ENCODE results near the gene HDAC4.

Gene HDAC4

DNA sequence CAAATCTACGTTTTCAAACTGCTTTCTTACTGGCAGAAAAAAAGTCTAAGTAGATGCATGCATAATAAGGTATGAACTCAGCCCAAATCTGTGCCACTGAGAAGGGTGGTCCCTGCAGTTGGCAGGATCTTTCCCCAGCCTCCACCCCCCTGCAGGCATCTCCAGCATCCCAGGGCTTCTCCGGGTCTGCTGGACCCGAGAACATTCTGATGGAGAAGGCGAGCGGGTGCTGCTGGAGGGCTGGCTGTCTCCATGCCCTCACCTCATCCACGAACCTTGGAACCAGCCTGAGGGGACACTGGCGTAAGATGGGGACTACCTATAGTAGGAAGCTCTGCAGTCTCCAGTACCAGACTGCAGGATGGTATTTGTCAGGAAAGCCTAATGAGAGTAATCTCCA lies 198.9 kb downstream of the HDAC4 start:
- Histone ChIP-seq H2AFZ (ENCODE audit: low read length) (no peak overlapping the region), H3K4me1 (ENCODE audit: insufficient read depth, low read length, poor library complexity, severe bottlenecking) (peaks cover 9% of the 10 kb centered on the region), H3K9me2 (replicated peaks; ENCODE audit: low read depth, low read length) (no peaks in the 10 kb centered on the region), H3K9ac (ENCODE audit: low read depth, low read length, poor library complexity, severe bottlenecking) (no peak overlapping the region), H3K79me2 (ENCODE audit: insufficient read depth, low read length) (peaks cover 21% of the 10 kb centered on the region; the same call in 1 of the 2 replicates), H3K4me2 (ENCODE audit: low read depth, low read length, poor library complexity, severe bottlenecking) (no peak overlapping the region), H3K9me3 (ENCODE audit: insufficient read depth, low read depth, low read length) (no peaks in the 10 kb centered on the region), H4K20me1 (ENCODE audit: insufficient read depth, low read length, poor library complexity, severe bottlenecking) (peaks cover 2% of the 10 kb centered on the region), H3K36me3 (ENCODE audit: insufficient read depth, low read length) (peaks cover 5% of the 10 kb centered on the region; the same call in 1 of the 2 replicates), H3F3A (ENCODE audit: low read depth) (no peaks in the 10 kb centered on the region), H3K27me3 (ENCODE audit: insufficient read depth, low read length, poor library complexity, severe bottlenecking) (no peaks in the 10 kb centered on the region), H3K4me3 (ENCODE audit: low read length, poor library complexity, severe bottlenecking) (no peak overlapping the region)
- TF ChIP-seq, protein P1, sequence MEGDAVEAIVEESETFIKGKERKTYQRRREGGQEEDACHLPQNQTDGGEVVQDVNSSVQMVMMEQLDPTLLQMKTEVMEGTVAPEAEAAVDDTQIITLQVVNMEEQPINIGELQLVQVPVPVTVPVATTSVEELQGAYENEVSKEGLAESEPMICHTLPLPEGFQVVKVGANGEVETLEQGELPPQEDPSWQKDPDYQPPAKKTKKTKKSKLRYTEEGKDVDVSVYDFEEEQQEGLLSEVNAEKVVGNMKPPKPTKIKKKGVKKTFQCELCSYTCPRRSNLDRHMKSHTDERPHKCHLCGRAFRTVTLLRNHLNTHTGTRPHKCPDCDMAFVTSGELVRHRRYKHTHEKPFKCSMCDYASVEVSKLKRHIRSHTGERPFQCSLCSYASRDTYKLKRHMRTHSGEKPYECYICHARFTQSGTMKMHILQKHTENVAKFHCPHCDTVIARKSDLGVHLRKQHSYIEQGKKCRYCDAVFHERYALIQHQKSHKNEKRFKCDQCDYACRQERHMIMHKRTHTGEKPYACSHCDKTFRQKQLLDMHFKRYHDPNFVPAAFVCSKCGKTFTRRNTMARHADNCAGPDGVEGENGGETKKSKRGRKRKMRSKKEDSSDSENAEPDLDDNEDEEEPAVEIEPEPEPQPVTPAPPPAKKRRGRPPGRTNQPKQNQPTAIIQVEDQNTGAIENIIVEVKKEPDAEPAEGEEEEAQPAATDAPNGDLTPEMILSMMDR (conservative IDR thresholded peaks at IDR 0.05; ENCODE audit: low read length), result no peak

DNA sequence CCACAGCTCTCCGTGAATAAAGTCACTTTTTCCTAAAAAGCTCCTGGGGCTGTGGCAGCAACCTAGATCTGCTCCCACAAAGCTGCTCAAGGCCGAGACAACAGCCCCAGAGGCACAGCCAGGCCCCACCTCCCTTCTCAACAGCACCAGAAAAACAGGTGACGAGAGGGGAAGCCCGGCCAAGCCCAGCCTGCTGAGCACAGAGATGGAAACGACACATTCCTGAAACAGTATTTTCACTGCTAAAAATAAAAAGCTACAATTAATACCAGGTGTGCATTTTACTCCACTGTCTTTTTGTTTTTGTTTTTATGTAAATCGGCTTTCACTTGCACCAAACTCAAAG lies 199.3 kb downstream of the HDAC4 start:
- Histone ChIP-seq H3K4me2 (ENCODE audit: low read depth, low read length, poor library complexity, severe bottlenecking) (no peak overlapping the region), H3K4me1 (ENCODE audit: insufficient read depth, low read length, poor library complexity, severe bottlenecking) (peaks cover 9% of the 10 kb centered on the region), H3K4me3 (ENCODE audit: low read length, poor library complexity, severe bottlenecking) (no peak overlapping the region), H3K9me2 (replicated peaks; ENCODE audit: low read depth, low read length) (no peaks in the 10 kb centered on the region), H2AFZ (ENCODE audit: low read length) (no peak overlapping the region), H4K20me1 (ENCODE audit: insufficient read depth, low read length, poor library complexity, severe bottlenecking) (peaks cover 2% of the 10 kb centered on the region), H3K79me2 (ENCODE audit: insufficient read depth, low read length) (peaks cover 17% of the 10 kb centered on the region; the same call in 1 of the 2 replicates), H3K27me3 (ENCODE audit: insufficient read depth, low read length, poor library complexity, severe bottlenecking) (no peaks in the 10 kb centered on the region), H3K9ac (ENCODE audit: low read depth, low read length, poor library complexity, severe bottlenecking) (no peak overlapping the region), H3K9me3 (ENCODE audit: insufficient read depth, low read depth, low read length) (no peaks in the 10 kb centered on the region), H3F3A (ENCODE audit: low read depth) (no peaks in the 10 kb centered on the region), H3K36me3 (ENCODE audit: insufficient read depth, low read length) (peaks cover 5% of the 10 kb centered on the region; the same call in 1 of the 2 replicates)
- TF ChIP-seq, protein P1 (conservative IDR thresholded peaks at IDR 0.05; ENCODE audit: low read length), result no peak
- TF ChIP-seq EZH2phosphoT487 (IDR thresholded peaks at IDR 0.05; ENCODE audit: borderline replicate concordance), result no peak

DNA sequence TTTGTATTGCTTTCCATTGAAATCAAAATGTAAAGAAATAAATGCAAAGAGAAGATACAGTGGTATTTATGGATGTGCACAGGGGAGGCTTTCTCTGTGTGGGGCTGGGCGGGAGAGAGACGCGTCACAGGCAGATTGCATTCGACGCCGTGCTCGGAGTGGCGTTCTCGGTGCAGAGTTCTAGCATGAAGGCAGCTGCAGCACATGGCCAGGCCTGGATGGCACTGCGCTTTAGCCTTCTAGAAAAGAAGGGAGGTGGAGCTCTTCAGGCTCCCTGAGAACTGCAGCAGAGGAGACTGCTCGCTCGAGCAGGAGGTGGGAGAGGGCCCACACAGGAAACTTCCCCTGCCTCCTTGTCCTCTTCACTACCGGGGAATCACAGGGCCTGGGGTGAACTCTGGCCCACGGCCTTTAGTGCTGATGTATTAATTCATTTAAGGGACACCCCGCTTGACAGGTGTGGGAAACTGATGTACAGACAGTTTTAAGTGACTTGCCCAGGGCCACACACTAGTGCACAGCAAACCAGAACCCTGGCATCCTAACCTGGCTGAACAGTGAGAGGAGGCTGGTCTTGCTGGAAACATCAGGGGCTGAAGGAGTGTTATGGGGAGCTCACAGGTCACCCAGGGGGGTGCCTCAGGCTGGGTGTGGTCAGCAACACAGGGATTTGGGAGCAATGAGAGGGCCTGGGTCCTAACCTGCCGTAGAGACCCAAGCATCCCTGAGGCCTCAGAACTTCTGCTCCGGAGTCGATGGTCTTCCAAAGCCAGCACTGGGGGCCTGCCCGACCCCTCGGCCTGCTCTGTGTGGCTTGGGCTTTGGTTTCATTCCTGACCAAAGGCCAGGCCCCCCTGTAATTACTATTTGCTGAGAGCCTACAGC lies 199.9 kb downstream of the HDAC4 start:
- no peaks in the 10 kb centered on the region for H3K27me3 ChIP-seq (ENCODE audit: insufficient read depth, low read length, poor library complexity, severe bottlenecking)
- no peak overlapping the region for H2AFZ ChIP-seq (ENCODE audit: low read length)
- H4K20me1 ChIP-seq (ENCODE audit: insufficient read depth, low read length, poor library complexity, severe bottlenecking), result peaks cover 2% of the 10 kb centered on the region
- H3K4me2 ChIP-seq (ENCODE audit: low read depth, low read length, poor library complexity, severe bottlenecking), result no peak overlapping the region
- no peaks in the 10 kb centered on the region for H3F3A ChIP-seq (ENCODE audit: low read depth)
- TF ChIP-seq, protein P1 (conservative IDR thresholded peaks at IDR 0.05; ENCODE audit: low read length), result no peak
- TF ChIP-seq EZH2phosphoT487 (IDR thresholded peaks at IDR 0.05; ENCODE audit: borderline replicate concordance), result no peak
- H3K4me3 ChIP-seq (ENCODE audit: low read length, poor library complexity, severe bottlenecking), result no peak overlapping the region
- no peak overlapping the region for H3K9ac ChIP-seq (ENCODE audit: low read depth, low read length, poor library complexity, severe bottlenecking)
- H3K9me2 ChIP-seq (replicated peaks; ENCODE audit: low read depth, low read length), result no peaks in the 10 kb centered on the region
- peaks cover 8% of the 10 kb centered on the region for H3K4me1 ChIP-seq (ENCODE audit: insufficient read depth, low read length, poor library complexity, severe bottlenecking)
- no peaks in the 10 kb centered on the region for H3K9me3 ChIP-seq (ENCODE audit: insufficient read depth, low read depth, low read length)
- peaks cover 12% of the 10 kb centered on the region; the same call in 1 of the 2 replicates for H3K79me2 ChIP-seq (ENCODE audit: insufficient read depth, low read length)
- peaks cover 5% of the 10 kb centered on the region; the same call in 1 of the 2 replicates for H3K36me3 ChIP-seq (ENCODE audit: insufficient read depth, low read length)

All from Loucy (cell line).